Measurements from ENCODE around the gene MAP2K6. TPM values are rescaled to one million over a fixed set of nuclear protein-coding genes. Genes with fewer than 3 reads are reported as not detected.

MAP2K6 gene
- total RNA-seq, 1 donor from 2014 or later = 3.8 TPM

GRCh38 chr17:69423450-69423849 lies 9.0 kb downstream of the MAP2K6 start:
- intact Hi-C loops (cut with DNase I) = no loop called here
- no peak for DNase-seq (ENCODE audit: missing footprints)
- no peak for ATAC-seq

GRCh38 chr17:69424287-69425041 lies 10.0 kb downstream of the MAP2K6 start:
- intact Hi-C loops (cut with DNase I) = no loop called here
- no peak for DNase-seq (ENCODE audit: missing footprints)
- ATAC-seq = no peak

- intact Hi-C loops (cut with DNase I) = no loop called here
- ATAC-seq (no peak), DNase-seq (ENCODE audit: missing footprints) (no peak)
Measured at GRCh38 chr17:69425978-69426377, 11.5 kb downstream of the MAP2K6 start.

- ATAC-seq = no peak
- no peak for DNase-seq (ENCODE audit: missing footprints)
- intact Hi-C loops (cut with DNase I) = no loop called here
Measured at GRCh38 chr17:69427486-69428197, 13.1 kb downstream of the MAP2K6 start.

GRCh38 chr17:69428252-69428980 lies 13.9 kb downstream of the MAP2K6 start:
- intact Hi-C loops (cut with DNase I) = no loop called here
- no peak for DNase-seq (ENCODE audit: missing footprints)
- no peak for ATAC-seq

- no peak for ATAC-seq
- intact Hi-C loops (cut with DNase I) = no loop called here
- DNase-seq (ENCODE audit: missing footprints) = no peak
Measured at GRCh38 chr17:69430488-69430887, 16.0 kb downstream of the MAP2K6 start.

GRCh38 chr17:69431835-69432234 lies 17.3 kb downstream of the MAP2K6 start:
- intact Hi-C loops (cut with DNase I) = no loop called here
- ATAC-seq = no peak
- DNase-seq (ENCODE audit: missing footprints) = no peak

- intact Hi-C loops (cut with DNase I) = no loop called here
- DNase-seq (ENCODE audit: missing footprints) = no peak
- ATAC-seq = no peak
Measured at GRCh38 chr17:69433093-69433492, 18.6 kb downstream of the MAP2K6 start.

GRCh38 chr17:69434164-69434579 lies 19.7 kb downstream of the MAP2K6 start:
- DNase-seq (ENCODE audit: missing footprints) (no peak), ATAC-seq (peak; percentile 88)
- intact Hi-C loops (cut with DNase I) = no loop called here

- no peak for DNase-seq (ENCODE audit: missing footprints)
- intact Hi-C loops (cut with DNase I) = no loop called here
- no peak for ATAC-seq
Measured at GRCh38 chr17:69435971-69436696, 21.6 kb downstream of the MAP2K6 start.

GRCh38 chr17:69437475-69437874 lies 23.0 kb downstream of the MAP2K6 start:
- intact Hi-C loops (cut with DNase I) = no loop called here
- DNase-seq (ENCODE audit: missing footprints) (no peak), ATAC-seq (no peak)

- intact Hi-C loops (cut with DNase I) = no loop called here
- no peak for ATAC-seq
- no peak for DNase-seq (ENCODE audit: missing footprints)
Measured at GRCh38 chr17:69438776-69439175, 24.3 kb downstream of the MAP2K6 start.

GRCh38 chr17:69441179-69441578 lies 26.7 kb downstream of the MAP2K6 start:
- intact Hi-C loops (cut with DNase I) = no loop called here
- no peak for ATAC-seq
- DNase-seq (ENCODE audit: missing footprints) = no peak

- no peak for DNase-seq (ENCODE audit: missing footprints)
- intact Hi-C loops (cut with DNase I) = no loop called here
- no peak for ATAC-seq
Measured at GRCh38 chr17:69443138-69443537, 28.6 kb downstream of the MAP2K6 start.

- intact Hi-C loops (cut with DNase I) = no loop called here
- ATAC-seq = no peak
- DNase-seq (ENCODE audit: missing footprints) = no peak
Measured at GRCh38 chr17:69444023-69444422, 29.5 kb downstream of the MAP2K6 start.

GRCh38 chr17:69445132-69445531 lies 30.6 kb downstream of the MAP2K6 start:
- ATAC-seq (no peak), DNase-seq (ENCODE audit: missing footprints) (no peak)
- intact Hi-C loops (cut with DNase I) = no loop called here

- DNase-seq (ENCODE audit: missing footprints) (no peak), ATAC-seq (peak; percentile 92)
- intact Hi-C loops (cut with DNase I) = no loop called here
Measured at GRCh38 chr17:69447726-69448125, 33.2 kb downstream of the MAP2K6 start.

- intact Hi-C loops (cut with DNase I) = no loop called here
- ATAC-seq (peak; percentile 65), DNase-seq (ENCODE audit: missing footprints) (no peak)
Measured at GRCh38 chr17:69448431-69449102, 34.1 kb downstream of the MAP2K6 start.

GRCh38 chr17:69450131-69450530 lies 35.6 kb downstream of the MAP2K6 start:
- DNase-seq (ENCODE audit: missing footprints) (no peak), ATAC-seq (no peak)
- intact Hi-C loops (cut with DNase I) = no loop called here
